ENCODE data around the gene C13orf46. TPM values are rescaled to one million over a fixed set of nuclear protein-coding genes. Genes with fewer than 3 reads are reported as not detected.

The C13orf46 gene
- total and polyA plus RNA-seq, 10 donors = 0.09 to 4.2 (median 1.2) TPM

DNA sequence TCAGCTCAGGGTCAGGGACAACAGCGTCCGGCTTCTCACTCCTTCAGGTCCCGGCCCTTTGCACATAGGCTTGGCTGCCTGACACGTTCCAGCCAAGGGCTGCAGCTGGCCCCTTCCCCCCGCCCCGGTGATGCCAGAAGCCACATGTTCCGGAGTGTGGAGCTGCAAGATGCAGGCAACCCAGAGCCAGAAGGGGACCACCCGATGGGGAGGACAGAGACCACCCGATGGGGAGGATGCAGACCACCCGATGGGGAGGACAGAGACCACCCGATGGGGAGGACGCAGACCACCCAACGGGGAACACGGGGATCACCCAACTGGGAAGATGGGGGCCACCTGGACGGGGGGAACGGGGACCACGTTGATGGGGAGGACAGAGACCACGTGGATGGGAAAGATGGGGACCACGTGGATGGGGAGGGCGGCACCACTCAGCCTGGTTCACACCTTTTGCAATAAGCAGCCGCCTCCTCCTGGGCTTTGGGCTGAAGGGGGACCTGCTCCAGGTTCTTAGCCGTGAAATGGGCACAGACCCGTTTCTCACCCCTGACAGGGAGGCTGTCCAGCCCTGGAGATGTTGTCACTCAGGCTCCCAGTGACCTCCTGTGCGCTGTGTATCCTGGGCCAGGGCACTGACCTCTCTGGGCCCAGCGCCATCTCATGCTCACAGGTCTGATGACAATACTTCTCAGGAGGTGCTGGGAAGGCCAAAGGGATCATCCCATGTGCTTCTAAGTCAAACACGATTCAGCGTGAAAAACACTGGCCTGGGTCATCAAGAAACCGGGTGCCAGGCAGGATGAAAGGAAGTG lies 34.5 kb downstream of the C13orf46 start:
- no peak for TF ChIP-seq POLR2A (IDR thresholded peaks at IDR 0.05)
- TF ChIP-seq, protein P1, sequence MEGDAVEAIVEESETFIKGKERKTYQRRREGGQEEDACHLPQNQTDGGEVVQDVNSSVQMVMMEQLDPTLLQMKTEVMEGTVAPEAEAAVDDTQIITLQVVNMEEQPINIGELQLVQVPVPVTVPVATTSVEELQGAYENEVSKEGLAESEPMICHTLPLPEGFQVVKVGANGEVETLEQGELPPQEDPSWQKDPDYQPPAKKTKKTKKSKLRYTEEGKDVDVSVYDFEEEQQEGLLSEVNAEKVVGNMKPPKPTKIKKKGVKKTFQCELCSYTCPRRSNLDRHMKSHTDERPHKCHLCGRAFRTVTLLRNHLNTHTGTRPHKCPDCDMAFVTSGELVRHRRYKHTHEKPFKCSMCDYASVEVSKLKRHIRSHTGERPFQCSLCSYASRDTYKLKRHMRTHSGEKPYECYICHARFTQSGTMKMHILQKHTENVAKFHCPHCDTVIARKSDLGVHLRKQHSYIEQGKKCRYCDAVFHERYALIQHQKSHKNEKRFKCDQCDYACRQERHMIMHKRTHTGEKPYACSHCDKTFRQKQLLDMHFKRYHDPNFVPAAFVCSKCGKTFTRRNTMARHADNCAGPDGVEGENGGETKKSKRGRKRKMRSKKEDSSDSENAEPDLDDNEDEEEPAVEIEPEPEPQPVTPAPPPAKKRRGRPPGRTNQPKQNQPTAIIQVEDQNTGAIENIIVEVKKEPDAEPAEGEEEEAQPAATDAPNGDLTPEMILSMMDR (IDR thresholded peaks at IDR 0.05 in 8 of 11, conservative IDR thresholded peaks at IDR 0.05 in 3 of 11) = no peak
- no peak for TF ChIP-seq POLR2AphosphoS5 (IDR thresholded peaks at IDR 0.05)
- Histone ChIP-seq H3K36me3 (no peaks in the 10 kb centered on the region), H3K27ac (no peak overlapping the region), H3K9me3 (no peaks in the 10 kb centered on the region), H3K4me3 (no peak overlapping the region), H3K27me3 (replicated peaks in 1 of 7) (peaks cover 0 to 38% (median 0%) of the 10 kb centered on the region in 7 donors), H3K4me1 (peaks cover 0 to 16% (median 0%) of the 10 kb centered on the region in 6 donors)
- intact Hi-C loops (cut with DNase I; ENCODE audit: low total_unique reads) = no loop called here
- DNase-seq = peak; percentile 56
- WGBS, 5 donors = 81 to 83% (median 83%) methylated on average over 21 to 28 of the region's 28 CpGs

DNA sequence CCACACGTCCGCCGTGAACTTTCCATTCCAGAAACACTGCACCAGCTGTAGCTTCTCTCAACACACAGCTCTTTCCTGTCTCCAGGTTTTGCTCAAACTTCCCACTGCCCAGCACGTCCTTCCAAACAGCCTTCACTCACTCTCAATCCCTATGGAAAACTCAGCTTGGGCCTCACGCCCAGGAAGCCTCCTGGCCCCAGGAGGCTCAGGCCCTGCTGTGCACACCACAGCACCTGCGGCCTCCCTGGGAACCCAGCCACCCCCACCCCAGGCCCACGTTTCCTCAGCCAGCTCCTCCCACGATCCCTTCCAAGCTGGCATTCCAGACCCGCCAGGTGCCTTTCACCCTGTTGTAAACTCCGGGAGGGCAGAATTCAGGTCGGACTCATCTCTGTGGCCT lies 35.2 kb downstream of the C13orf46 start:
- no peak for DNase-seq
- H3K36me3 ChIP-seq = no peaks in the 10 kb centered on the region
- H3K27me3 ChIP-seq (replicated peaks in 1 of 7) = peaks cover 0 to 43% (median 0%) of the 10 kb centered on the region in 7 donors
- intact Hi-C loops (cut with DNase I; ENCODE audit: low total_unique reads) = no loop called here
- 78 to 93% (median 82%) methylated on average over 11 of the region's 11 CpGs for WGBS, 5 donors
- no peak overlapping the region for H3K4me3 ChIP-seq
- no peak for TF ChIP-seq POLR2A (IDR thresholded peaks at IDR 0.05)
- TF ChIP-seq, protein P1 (IDR thresholded peaks at IDR 0.05 in 8 of 11, conservative IDR thresholded peaks at IDR 0.05 in 3 of 11) = no peak
- no peak for TF ChIP-seq POLR2AphosphoS5 (IDR thresholded peaks at IDR 0.05)
- no peaks in the 10 kb centered on the region for H3K9me3 ChIP-seq
- H3K27ac ChIP-seq = no peak overlapping the region
- H3K4me1 ChIP-seq = peaks cover 0 to 16% (median 0%) of the 10 kb centered on the region in 6 donors

DNA sequence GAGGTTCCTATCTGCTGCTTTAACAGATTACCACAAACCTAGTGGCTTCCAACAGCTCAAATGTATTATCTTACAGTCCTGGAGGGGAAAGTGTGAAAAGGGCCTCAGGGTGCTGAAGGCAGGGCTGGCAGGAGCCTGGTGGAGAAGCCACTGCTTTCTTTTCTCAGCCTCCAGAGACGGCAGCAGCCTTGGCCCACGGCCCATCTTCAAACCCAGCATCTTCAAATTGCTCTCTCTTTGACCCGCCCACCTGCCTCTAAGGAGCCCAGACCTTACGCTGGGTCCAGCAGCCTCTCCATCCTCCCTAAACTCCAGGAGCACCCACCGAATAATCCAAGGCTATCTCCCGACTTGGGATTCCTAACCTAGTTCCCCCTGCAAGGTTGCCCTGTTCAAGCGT lies 35.6 kb downstream of the C13orf46 start:
- Histone ChIP-seq H3K4me1 (peaks cover 0 to 16% (median 0%) of the 10 kb centered on the region in 6 donors), H3K27ac (no peak overlapping the region), H3K9me3 (no peaks in the 10 kb centered on the region), H3K36me3 (no peaks in the 10 kb centered on the region), H3K27me3 (replicated peaks in 1 of 7) (peaks cover 0 to 43% (median 0%) of the 10 kb centered on the region in 7 donors), H3K4me3 (no peak overlapping the region)
- DNase-seq = peak; percentile 34
- intact Hi-C loops (cut with DNase I; ENCODE audit: low total_unique reads) = no loop called here
- TF ChIP-seq POLR2A (IDR thresholded peaks at IDR 0.05) (no peak), POLR2AphosphoS5 (IDR thresholded peaks at IDR 0.05) (no peak)
- TF ChIP-seq, protein P1 (IDR thresholded peaks at IDR 0.05 in 8 of 11, conservative IDR thresholded peaks at IDR 0.05 in 3 of 11) = no peak
- 71 to 83% (median 79%) methylated on average over 7 of the region's 7 CpGs for WGBS, 5 donors

DNA sequence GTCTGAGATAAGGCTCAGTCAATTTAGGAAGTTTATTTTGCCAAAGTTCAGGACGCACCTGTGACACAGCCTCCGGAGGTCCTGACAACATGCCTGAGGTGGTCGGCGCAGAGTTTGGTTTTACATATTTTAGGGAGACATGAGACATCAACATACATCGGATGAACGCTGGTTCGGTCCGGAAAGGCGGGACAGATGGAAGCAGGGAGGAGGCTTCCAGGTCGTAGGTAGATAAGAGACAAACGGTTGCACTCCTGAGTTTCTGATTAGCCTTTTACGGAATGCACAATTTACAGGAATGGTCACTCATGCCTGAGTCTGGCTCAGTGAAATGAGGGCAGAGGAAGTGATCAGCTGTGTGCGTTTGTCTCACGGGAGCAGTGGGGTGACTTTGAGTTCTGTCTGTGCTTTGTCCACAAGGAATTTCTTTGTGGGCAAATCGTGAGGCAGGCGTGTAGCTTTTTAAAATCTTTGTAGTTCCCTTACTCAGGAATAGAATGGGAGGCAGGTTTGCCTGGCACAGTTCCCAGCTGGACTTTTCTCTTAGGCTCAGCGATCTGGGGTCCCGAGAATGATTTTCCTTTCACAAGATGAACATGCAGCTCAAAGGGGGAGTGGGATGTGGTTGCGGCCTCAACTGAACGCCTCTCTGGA lies 36.2 kb downstream of the C13orf46 start:
- TF ChIP-seq POLR2A (IDR thresholded peaks at IDR 0.05) = no peak
- TF ChIP-seq, protein P1 (IDR thresholded peaks at IDR 0.05 in 8 of 11, conservative IDR thresholded peaks at IDR 0.05 in 3 of 11) = no peak
- no peak for TF ChIP-seq POLR2AphosphoS5 (IDR thresholded peaks at IDR 0.05)
- H3K36me3 ChIP-seq = no peaks in the 10 kb centered on the region
- no peak overlapping the region for H3K27ac ChIP-seq
- no peaks in the 10 kb centered on the region for H3K9me3 ChIP-seq
- intact Hi-C loops (cut with DNase I; ENCODE audit: low total_unique reads) = no loop called here
- DNase-seq = peak; percentile 32
- 81 to 87% (median 84%) methylated on average over 20 of the region's 20 CpGs for WGBS, 5 donors
- H3K4me3 ChIP-seq = no peak overlapping the region
- peaks cover 0 to 43% (median 0%) of the 10 kb centered on the region in 7 donors for H3K27me3 ChIP-seq (replicated peaks in 1 of 7)
- peaks cover 0 to 16% (median 0%) of the 10 kb centered on the region in 6 donors for H3K4me1 ChIP-seq
